Measurements from ENCODE around the gene SORCS1.

GRCh38 chr10:106595281-106595680, 569.2 kb downstream of the SORCS1 start:
- TF ChIP-seq CTCF (IDR thresholded peaks at IDR 0.05) (no peak), POLR2AphosphoS5 (IDR thresholded peaks at IDR 0.05) (no peak), POLR2A (IDR thresholded peaks at IDR 0.05; ENCODE audit: low read depth) (no peak)

Measured in esophagus muscularis mucosa (tissue), 3 donors.